Stomach (tissue), 9 donors: ENCODE data around the gene SBF1. TPM values are rescaled to one million over a fixed set of nuclear protein-coding genes. Genes with fewer than 3 reads are reported as not detected.

Experiments
- DNase-seq, 2 donors: peaks; one replicate each; pipeline versions ENCODE4 v3.0.0 to v3.0.0-alpha.2; 2013 to 2019
- H3K27ac ChIP-seq, 5 donors: fragments of 200-600 bp in 4 of 5; sonication (generic) in 4 of 5; one replicate each; pipeline ENCODE4 v1.5.1; 2013 to 2019; ENCODE audit warnings: mild to moderate bottlenecking in 1 of 5, moderate library complexity in 1 of 5
- H3K27me3 ChIP-seq, 3 donors: fragments of 200-600 bp; sonication (generic); one replicate each; pipeline ENCODE4 v1.5.1; 2017 to 2019; ENCODE audit warnings: mixed run types in 1 of 3
- H3K36me3 ChIP-seq, 4 donors: fragments of 200-600 bp; sonication (generic); 1 replicate in 3 of 4; 2 replicates in 1 of 4; pipeline ENCODE4 v1.5.1; 2016 to 2019
- H3K4me1 ChIP-seq, 4 donors: fragments of 200-600 bp; sonication (generic); one replicate each; pipeline ENCODE4 v1.5.1; 2016 to 2019
- H3K4me3 ChIP-seq, 4 donors: fragments of 200-600 bp; sonication (generic) in 3 of 4; one replicate each; pipeline ENCODE4 v1.5.1; 2016 to 2019; ENCODE audit warnings: mild to moderate bottlenecking in 1 of 4
- H3K9me3 ChIP-seq, 4 donors: fragments of 200-600 bp; sonication (generic); one replicate each; pipeline ENCODE4 v1.5.1; 2016 to 2019
- CTCF ChIP-seq, 7 experiments: fragments of 450-650 bp in 4 of 7; fragments of 200-600 bp in 3 of 7; sonication (generic) in 3 of 7; IDR thresholded peaks; one replicate each; pipeline ENCODE4 v1.5.1; 2016 to 2019; ENCODE audit warnings: antibody characterized with exemption in 7 of 7, control low read depth in 2 of 7, mild to moderate bottlenecking in 1 of 7
- EP300 ChIP-seq: sonication (generic); formaldehyde crosslinking; IDR thresholded peaks from one replicate; pipeline ENCODE4 v1.6.1; 2017; ENCODE audit warnings: antibody characterized with exemption
- POLR2A ChIP-seq, 4 donors: fragments of 450-650 bp; IDR thresholded peaks; one replicate each; pipeline ENCODE4 v1.6.1; 2016; ENCODE audit warnings: antibody characterized with exemption in 4 of 4, control low read depth in 2 of 4, mild to moderate bottlenecking in 1 of 4, moderate library complexity in 1 of 4
- POLR2AphosphoS5 ChIP-seq, 3 donors: sonication (generic); formaldehyde crosslinking; IDR thresholded peaks; one replicate each; pipeline ENCODE4 v1.6.1; 2016; ENCODE audit warnings: antibody characterized with exemption in 3 of 3
- WGBS, 5 donors: extraction: QIAGEN DNeasy Blood & Tissue Kit in 3 of 5; methylation state at CpG; one replicate each; pipeline versions ENCODE4 v1.1.5 to v1.1.7; 2013 to 2018; 5-methylcytosine and 5-hydroxymethylcytosine counted together
- intact Hi-C: fragments of 100-400 bp; cut with DNase I; formaldehyde crosslinking; loops from one replicate; pipeline ENCODE4 v1.15.1; 2023; ENCODE audit warnings: low total_unique reads
- polyA plus RNA-seq, 3 donors: library from polyadenylated mRNA; stranded (reverse); fragments of 200-250 nt; gene quantifications; one replicate each; pipeline ENCODE4 v1.2.3, GENCODE V29; 2013
- total RNA-seq, 5 donors: library from RNA; depleted of rRNA; stranded (reverse); fragments of >200 nt; gene quantifications; one replicate each; pipeline versions ENCODE4 v1.1.0 to v1.2.3, GENCODE V29; 2014 to 2016
- donor health status: healthy with polysubstance abuse.
- donor health status: Bipolar disorder and iron deficiency.
- donor health status: healthy.

The SBF1 gene
- total and polyA plus RNA-seq, 8 donors: 9.6 to 122 (median 50.6) TPM

DNA sequence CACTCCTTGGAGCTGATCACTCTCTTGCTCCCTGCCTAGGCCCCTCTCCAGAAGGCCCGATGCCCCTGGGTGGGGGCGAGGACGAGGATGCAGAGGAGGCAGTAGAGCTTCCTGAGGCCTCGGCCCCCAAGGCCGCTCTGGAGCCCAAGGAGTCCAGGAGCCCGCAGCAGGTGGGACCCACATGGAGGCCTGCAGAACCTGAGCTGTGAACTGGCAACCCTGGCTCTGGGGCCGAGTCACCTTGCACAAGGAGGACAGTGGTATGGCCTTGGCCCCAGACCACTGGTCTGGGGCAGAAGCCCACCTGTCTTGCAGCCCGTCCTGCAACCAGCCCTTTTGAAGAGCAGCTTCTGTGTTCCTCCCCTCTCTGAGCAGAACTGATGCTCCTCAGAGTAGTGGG, 44.3 kb upstream of the SBF1 start:
- no peak for TF ChIP-seq EP300
- intact Hi-C loops: no loop called here
- Histone ChIP-seq H3K4me1 (peaks cover 4 to 15% (median 12%) of the 10 kb centered on the region in 4 donors), H3K36me3 (peaks cover 52 to 91% (median 84%) of the 10 kb centered on the region in 4 donors), H3K9me3 (no peaks in the 10 kb centered on the region), H3K27me3 (no peaks in the 10 kb centered on the region), H3K27ac (no peak overlapping the region), H3K4me3 (no peak overlapping the region)
- 95 to 100% (median 97%) methylated on average over 5 to 8 of the region's 8 CpGs for WGBS, 5 donors
- no peak for DNase-seq

DNA sequence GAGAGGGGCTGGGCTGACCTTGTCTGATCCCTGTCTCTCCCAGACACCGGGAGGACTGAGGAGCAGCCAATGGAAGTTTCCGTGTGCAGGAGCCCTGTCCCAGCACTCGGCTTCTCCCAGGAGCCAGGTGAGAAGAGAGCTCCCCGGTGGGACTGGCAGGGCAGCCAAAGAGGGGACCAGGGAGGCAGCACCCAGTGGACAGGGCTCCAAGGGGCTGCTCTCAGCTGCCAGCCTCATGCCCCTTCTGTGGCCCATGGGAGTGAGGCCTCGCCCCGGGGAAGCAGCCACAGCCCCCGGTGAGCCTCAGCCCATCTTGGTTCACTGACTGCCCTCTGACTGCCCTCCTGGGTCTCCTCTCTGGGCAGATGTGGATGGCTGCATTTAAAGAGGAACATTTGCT, 43.8 kb upstream of the SBF1 start:
- H3K27me3 ChIP-seq: no peaks in the 10 kb centered on the region
- DNase-seq: no peak
- peaks cover 49 to 86% (median 79%) of the 10 kb centered on the region in 4 donors for H3K36me3 ChIP-seq
- TF ChIP-seq EP300 (no peak), POLR2A (IDR thresholded peaks at IDR 0.05) (no peak), CTCF (IDR thresholded peaks at IDR 0.05) (no peak), POLR2AphosphoS5 (IDR thresholded peaks at IDR 0.05) (no peak)
- intact Hi-C loops: no loop called here
- H3K9me3 ChIP-seq: no peaks in the 10 kb centered on the region
- 93 to 97% (median 94%) methylated on average over 6 to 7 of the region's 7 CpGs for WGBS, 5 donors
- no peak overlapping the region for H3K4me3 ChIP-seq
- H3K4me1 ChIP-seq: peaks cover 0 to 10% (median 6%) of the 10 kb centered on the region in 4 donors
- no peak overlapping the region for H3K27ac ChIP-seq

GRCh38 chr22:50517495-50518260, 42.8 kb upstream of the SBF1 start:
- H3K36me3 ChIP-seq: peaks cover 39 to 76% (median 70%) of the 10 kb centered on the region in 4 donors
- TF ChIP-seq POLR2A (IDR thresholded peaks at IDR 0.05) (no peak), EP300 (no peak), CTCF (IDR thresholded peaks at IDR 0.05) (no peak), POLR2AphosphoS5 (IDR thresholded peaks at IDR 0.05) (no peak)
- no peak for DNase-seq
- H3K4me3 ChIP-seq: no peak overlapping the region
- H3K27me3 ChIP-seq: no peaks in the 10 kb centered on the region
- intact Hi-C loops: no loop called here
- WGBS, 5 donors: 77 to 89% (median 82%) methylated on average over 11 to 20 of the region's 20 CpGs
- peaks cover 0 to 4% (median 0%) of the 10 kb centered on the region in 4 donors for H3K4me1 ChIP-seq
- H3K9me3 ChIP-seq: no peaks in the 10 kb centered on the region
- H3K27ac ChIP-seq: no peak overlapping the region

GRCh38 chr22:50516891-50517290, 42.1 kb upstream of the SBF1 start:
- intact Hi-C loops: no loop called here
- Histone ChIP-seq H3K4me1 (peaks cover 0 to 4% (median 2%) of the 10 kb centered on the region in 4 donors), H3K27ac (no peak overlapping the region), H3K9me3 (no peaks in the 10 kb centered on the region), H3K27me3 (no peaks in the 10 kb centered on the region), H3K4me3 (no peak overlapping the region), H3K36me3 (peaks cover 32 to 72% (median 65%) of the 10 kb centered on the region in 4 donors)
- TF ChIP-seq POLR2AphosphoS5 (IDR thresholded peaks at IDR 0.05) (no peak), EP300 (no peak), CTCF (IDR thresholded peaks at IDR 0.05) (no peak), POLR2A (IDR thresholded peaks at IDR 0.05) (no peak)
- 83 to 88% (median 85%) methylated on average over 15 to 16 of the region's 16 CpGs for WGBS, 5 donors
- no peak for DNase-seq

DNA sequence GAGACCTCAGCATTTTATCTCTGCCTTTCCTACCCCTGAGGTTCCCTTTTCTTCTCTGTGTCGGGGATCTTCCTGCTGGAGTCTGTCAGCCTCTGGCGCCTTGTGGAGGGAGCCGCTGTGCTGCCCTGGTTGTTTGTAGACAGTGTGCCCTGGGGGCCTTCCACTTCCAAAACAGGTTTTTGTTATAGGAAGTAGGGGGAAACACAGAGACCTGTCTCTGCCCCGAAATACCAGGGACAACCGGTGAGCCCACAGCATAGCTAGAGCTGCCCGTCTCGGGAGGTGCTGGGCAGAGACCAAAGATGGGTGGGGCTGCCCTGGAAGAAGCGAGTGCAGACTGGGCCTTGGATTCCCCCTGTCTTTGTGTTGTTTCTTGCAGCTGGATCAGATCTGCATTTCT, 41.2 kb upstream of the SBF1 start:
- intact Hi-C loops: no loop called here
- no peak overlapping the region for H3K27ac ChIP-seq
- no peak overlapping the region for H3K4me3 ChIP-seq
- WGBS, 5 donors: 84 to 91% (median 88%) methylated on average over 6 to 8 of the region's 8 CpGs
- H3K9me3 ChIP-seq: no peaks in the 10 kb centered on the region
- H3K27me3 ChIP-seq: no peaks in the 10 kb centered on the region
- H3K36me3 ChIP-seq: peaks cover 28 to 69% (median 58%) of the 10 kb centered on the region in 4 donors
- peaks cover 0 to 6% (median 2%) of the 10 kb centered on the region in 4 donors for H3K4me1 ChIP-seq
- no peak for TF ChIP-seq POLR2A (IDR thresholded peaks at IDR 0.05)
- no peak for TF ChIP-seq EP300
- TF ChIP-seq POLR2AphosphoS5 (IDR thresholded peaks at IDR 0.05): no peak
- TF ChIP-seq CTCF (IDR thresholded peaks at IDR 0.05): no peak
- no peak for DNase-seq
